Lower leg skin (tissue), 4 donors: ENCODE measurements around the gene CACNG1. TPM values are rescaled to one million over a fixed set of nuclear protein-coding genes. Genes with fewer than 3 reads are reported as not detected.

Experiments
- DNase-seq, 2 donors: peaks; one replicate each; pipeline ENCODE4 v3.0.0-alpha.2; 2019; ENCODE audit warnings: low spot score in 2 of 2
- H3K4me3 ChIP-seq: fragments of 200-600 bp; sonication (generic); 2 replicates; pipeline ENCODE4 v1.5.1; 2017; ENCODE audit warnings: mild to moderate bottlenecking, low read depth; ENCODE audit not compliant: poor library complexity, severe bottlenecking
- CTCF ChIP-seq, 3 donors: fragments of 450-650 bp; IDR thresholded peaks; one replicate each; pipeline ENCODE4 v1.5.1; 2016; ENCODE audit warnings: antibody characterized with exemption in 3 of 3, mild to moderate bottlenecking in 3 of 3, moderate library complexity in 2 of 3
- POLR2A ChIP-seq, 2 donors: fragments of 450-650 bp; IDR thresholded peaks; one replicate each; pipeline ENCODE4 v1.6.1; 2016 to 2017; ENCODE audit warnings: antibody characterized with exemption in 2 of 2, mild to moderate bottlenecking in 1 of 2, moderate library complexity in 1 of 2
- WGBS, 2 donors: methylation state at CpG; one replicate each; pipeline ENCODE4 v1.1.5; 2018; 5-methylcytosine and 5-hydroxymethylcytosine counted together
- intact Hi-C: fragments of 100-400 bp; cut with DNase I; formaldehyde crosslinking; loops from one replicate; pipeline ENCODE4 v1.15.0; 2023; ENCODE audit warnings: low total_unique reads
- total RNA-seq, 4 donors: library from RNA; depleted of rRNA; stranded (reverse); fragments of >200 nt; gene quantifications; one replicate each; pipeline ENCODE4 v1.1.0, GENCODE V29; 2016

CACNG1 gene
- total RNA-seq, 4 donors from 2014 or later, result not detected

- TF ChIP-seq POLR2A (IDR thresholded peaks at IDR 0.05), result no peak
- TF ChIP-seq CTCF (IDR thresholded peaks at IDR 0.05), result no peak
- DNase-seq, result no peak
- intact Hi-C loops, result no loop called here
- H3K4me3 ChIP-seq, result no peak overlapping the region
- 62 to 64% methylated on average over 11 to 12 of the region's 12 CpGs for WGBS, 2 donors
These were observed 1.1 kb upstream of the CACNG1 start for GRCh38 chr17:67043283-67043682.

GRCh38 chr17:67044940-67045339, 586 bp downstream of the CACNG1 start:
- DNase-seq, result no peak
- intact Hi-C loops, result no loop called here
- TF ChIP-seq POLR2A (IDR thresholded peaks at IDR 0.05) (no peak), CTCF (IDR thresholded peaks at IDR 0.05) (no peak)
- 69 to 70% methylated on average over 5 of the region's 5 CpGs for WGBS, 2 donors
- H3K4me3 ChIP-seq, result no peak overlapping the region

- DNase-seq, result no peak
- intact Hi-C loops, result no loop called here
- no peak for TF ChIP-seq CTCF (IDR thresholded peaks at IDR 0.05)
- no peak for TF ChIP-seq POLR2A (IDR thresholded peaks at IDR 0.05)
- no peak overlapping the region for H3K4me3 ChIP-seq
- 59 to 75% methylated on average over 4 of the region's 4 CpGs for WGBS, 2 donors
These were observed 2.0 kb downstream of the CACNG1 start for GRCh38 chr17:67046398-67046797.

- DNase-seq, result no peak
- WGBS, 2 donors, result 50 to 87% methylated on average over 1 of the region's 1 CpG
- TF ChIP-seq POLR2A (IDR thresholded peaks at IDR 0.05) (no peak), CTCF (IDR thresholded peaks at IDR 0.05) (no peak)
- intact Hi-C loops, result no loop called here
- H3K4me3 ChIP-seq, result no peak overlapping the region
These were observed 3.0 kb downstream of the CACNG1 start for GRCh38 chr17:67047382-67047781.

- TF ChIP-seq POLR2A (IDR thresholded peaks at IDR 0.05), result no peak
- TF ChIP-seq CTCF (IDR thresholded peaks at IDR 0.05), result no peak
- 77 to 79% methylated on average over 5 of the region's 5 CpGs for WGBS, 2 donors
- no peak for DNase-seq
- intact Hi-C loops, result no loop called here
- no peak overlapping the region for H3K4me3 ChIP-seq
These were observed 4.8 kb downstream of the CACNG1 start for GRCh38 chr17:67049025-67049739.

GRCh38 chr17:67050066-67050465, 5.7 kb downstream of the CACNG1 start:
- intact Hi-C loops, result no loop called here
- no peak overlapping the region for H3K4me3 ChIP-seq
- 89 to 100% methylated on average over 1 of the region's 1 CpG for WGBS, 2 donors
- TF ChIP-seq CTCF (IDR thresholded peaks at IDR 0.05), result no peak
- no peak for TF ChIP-seq POLR2A (IDR thresholded peaks at IDR 0.05)
- DNase-seq, result peak in 1 of 2 donors; percentile 26
